ENCODE data around the gene PTK7.

The PTK7 gene

DNA sequence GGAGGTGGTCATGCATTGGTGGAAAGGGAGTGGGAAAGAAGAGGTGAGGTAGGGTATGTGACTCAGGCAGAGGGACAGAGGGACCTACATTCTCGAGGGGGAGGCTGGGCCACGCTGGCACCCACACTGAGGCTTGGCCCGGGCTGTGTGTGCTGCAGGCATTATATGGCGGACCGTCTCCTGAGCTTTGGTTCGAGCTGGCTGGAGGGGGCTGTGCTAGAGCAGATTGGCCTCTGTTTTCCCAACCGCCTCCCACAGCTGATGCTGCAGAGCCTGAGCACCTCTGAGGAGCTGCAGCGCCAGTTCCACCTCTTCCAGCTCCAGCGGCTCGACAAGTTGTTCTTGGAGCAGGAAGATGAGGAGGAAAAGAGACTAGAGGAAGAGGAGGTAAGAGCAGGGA, 129.7 kb downstream of the PTK7 start:
- Histone ChIP-seq H3K9me3 (ENCODE audit: low read length) (no peaks in the 10 kb centered on the region), H3K36me3 (ENCODE audit: insufficient read depth, low read length) (peaks cover 25% of the 10 kb centered on the region), H3K4me1 (ENCODE audit: insufficient read depth, low read length) (no peaks in the 10 kb centered on the region), H3K9ac (ENCODE audit: low read length) (no peak overlapping the region), H3K27ac (ENCODE audit: low read depth, low read length) (no peak overlapping the region), H3K27me3 (ENCODE audit: control insufficient read depth in 1 of 2, insufficient read depth in 2 of 2, low read length in 2 of 2) (no peaks in the 10 kb centered on the region), H3K4me3 (ENCODE audit: low read depth in 1 of 2, low read length in 2 of 2) (no peak overlapping the region)

DNA sequence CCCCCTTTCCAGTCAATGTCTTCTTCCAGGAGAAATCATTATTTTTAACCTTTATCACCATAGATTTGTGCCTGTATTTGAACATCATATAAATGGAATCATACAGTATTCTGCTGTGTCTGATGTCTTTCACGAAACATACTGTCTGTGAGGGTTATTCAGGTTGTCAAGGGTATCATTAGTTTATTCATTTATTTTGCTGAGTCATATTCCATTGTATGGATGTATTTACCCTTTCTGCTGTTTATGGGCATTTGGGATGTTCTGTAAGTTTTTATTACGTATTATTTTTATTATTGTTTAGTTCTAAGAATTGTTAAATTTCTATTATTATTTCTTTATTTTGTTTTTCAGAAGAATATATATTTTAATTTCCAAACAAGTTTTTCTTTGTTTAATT, 131.2 kb downstream of the PTK7 start:
- Histone ChIP-seq H3K36me3 (ENCODE audit: insufficient read depth, low read length) (peaks cover 21% of the 10 kb centered on the region), H3K27ac (ENCODE audit: low read depth, low read length) (no peak overlapping the region), H3K9me3 (ENCODE audit: low read length) (no peaks in the 10 kb centered on the region), H3K27me3 (ENCODE audit: control insufficient read depth in 1 of 2, insufficient read depth in 2 of 2, low read length in 2 of 2) (no peaks in the 10 kb centered on the region), H3K4me3 (ENCODE audit: low read depth in 1 of 2, low read length in 2 of 2) (no peak overlapping the region), H3K4me1 (ENCODE audit: insufficient read depth, low read length) (no peaks in the 10 kb centered on the region), H3K9ac (ENCODE audit: low read length) (no peak overlapping the region)
